Muscle of leg (tissue), 11 donors: ENCODE data around the gene SH3RF1. TPM values are rescaled to one million over a fixed set of nuclear protein-coding genes. Genes with fewer than 3 reads are reported as not detected.

Source experiments
- DNase-seq: peaks from one replicate; pipeline ENCODE4 v3.0.0; 2013
- H3K27ac ChIP-seq: one replicate; pipeline ENCODE4 v1.5.1; 2013; ENCODE audit warnings: mild to moderate bottlenecking, low read length, control low read depth
- H3K27me3 ChIP-seq: one replicate; pipeline ENCODE4 v1.6.1; 2013; ENCODE audit warnings: low read length; ENCODE audit not compliant: control insufficient read depth, insufficient read depth
- H3K36me3 ChIP-seq: one replicate; pipeline ENCODE4 v1.6.1; 2013; ENCODE audit warnings: low read length; ENCODE audit not compliant: control insufficient read depth, insufficient read depth
- H3K4me1 ChIP-seq: one replicate; pipeline ENCODE4 v1.6.1; 2013; ENCODE audit warnings: low read length; ENCODE audit not compliant: control insufficient read depth, insufficient read depth
- H3K4me3 ChIP-seq: one replicate; pipeline ENCODE4 v1.5.1; 2013; ENCODE audit warnings: low read length, control low read depth
- H3K9me3 ChIP-seq: replicated peaks from 2 replicates; pipeline ENCODE4 v1.6.1; 2013; ENCODE audit warnings: low read depth, low read length; ENCODE audit not compliant: control insufficient read depth
- WGBS: methylation state at CpG from one replicate; pipeline ENCODE4 v1.1.5; 2013; ENCODE audit warnings: missing lambda C conversion rate; ENCODE audit not compliant: insufficient coverage; 5-methylcytosine and 5-hydroxymethylcytosine counted together
- polyA plus RNA-seq, 8 donors: library from polyadenylated mRNA; unstranded; fragments of 120-200 nt; gene quantifications; one replicate each; pipeline versions ENCODE4 v1.2.1 to v1.2.3, GENCODE V29; 2013; ENCODE audit warnings: inconsistent platforms in 1 of 8, low replicate concordance in 1 of 8; ENCODE audit not compliant: insufficient read length in 8 of 8, insufficient read depth in 1 of 8
- total RNA-seq: library from RNA; stranded (reverse); fragments of 120-200 nt; gene quantifications from one replicate; pipeline ENCODE4 v1.2.4, GENCODE V29; 2013

Gene SH3RF1
- total and polyA plus RNA-seq, 9 donors: 10.7 to 19.4 (median 16.3) TPM

DNA sequence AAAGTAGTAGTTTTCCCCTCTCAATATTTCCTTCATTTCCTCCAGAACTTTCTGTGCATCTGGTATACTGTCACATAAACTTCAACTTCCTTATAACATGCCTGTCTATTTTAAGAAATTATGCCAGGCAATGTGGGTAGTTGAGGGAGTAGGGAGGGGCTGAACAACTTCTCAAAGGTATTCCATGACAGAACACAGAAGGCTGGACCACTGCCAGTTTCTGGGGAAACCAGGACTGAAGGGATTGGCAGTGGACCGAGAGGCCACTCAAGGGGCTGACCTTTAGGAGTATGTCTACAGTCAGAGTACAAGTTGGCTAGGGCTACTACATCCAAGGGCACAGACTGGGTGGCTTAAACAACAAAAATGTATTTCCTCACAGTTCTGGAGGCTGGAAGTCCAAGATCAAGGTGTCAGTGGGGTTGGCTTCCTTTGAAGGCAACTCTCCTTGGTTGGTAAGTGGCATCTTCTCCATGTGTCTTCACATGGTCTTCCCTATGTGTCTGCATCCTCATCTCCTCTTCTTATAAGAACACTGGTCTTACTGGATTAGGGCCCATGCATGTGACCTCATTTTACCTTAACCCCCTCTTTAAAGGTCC lies 6.9 kb downstream of the SH3RF1 start:
- Histone ChIP-seq H3K9me3 (no peaks in the 10 kb centered on the region), H3K36me3 (peaks cover 21% of the 10 kb centered on the region), H3K27ac (no peak overlapping the region), H3K4me3 (no peak overlapping the region), H3K27me3 (no peaks in the 10 kb centered on the region), H3K4me1 (peaks cover 15% of the 10 kb centered on the region)
- 100% methylated on average over 1 of the region's 1 CpG for WGBS
- DNase-seq: no peak

DNA sequence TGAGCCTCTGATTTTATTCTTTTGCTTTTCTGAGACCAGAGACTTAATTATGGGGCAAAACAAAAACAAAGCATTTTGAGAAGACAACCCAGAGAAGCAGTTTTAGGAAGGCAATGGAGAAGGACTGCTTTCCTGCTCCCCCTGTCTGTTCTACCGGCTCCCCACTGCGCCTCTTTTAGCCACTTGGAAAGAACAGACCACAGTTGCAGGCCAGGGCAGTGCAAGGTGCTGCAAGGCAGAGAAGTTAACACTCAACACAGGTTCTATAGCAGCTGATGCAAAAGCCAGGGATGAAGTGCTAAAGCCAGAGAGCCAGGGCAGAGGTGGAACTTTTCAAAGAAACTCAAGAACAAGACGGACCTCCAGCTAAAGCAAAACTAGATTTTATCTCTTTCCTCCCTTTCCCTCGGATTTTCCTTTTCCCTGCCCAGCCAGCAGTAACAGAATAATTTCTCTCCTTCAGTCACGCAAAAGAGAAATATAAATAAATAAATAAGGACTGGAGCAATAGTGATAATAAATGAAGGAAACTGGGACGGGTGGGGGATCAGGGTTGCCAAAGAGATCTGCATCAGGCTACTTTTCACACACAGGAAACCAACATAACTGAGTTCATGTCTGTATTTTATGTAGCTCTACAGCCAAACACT lies 10.4 kb downstream of the SH3RF1 start:
- H3K27me3 ChIP-seq: no peaks in the 10 kb centered on the region
- peaks cover 21% of the 10 kb centered on the region for H3K36me3 ChIP-seq
- no peak overlapping the region for H3K27ac ChIP-seq
- DNase-seq: no peak
- peaks cover 16% of the 10 kb centered on the region for H3K4me1 ChIP-seq
- no peak overlapping the region for H3K4me3 ChIP-seq
- 50% methylated on average over 2 of the region's 6 CpGs for WGBS
- H3K9me3 ChIP-seq: no peaks in the 10 kb centered on the region

DNA sequence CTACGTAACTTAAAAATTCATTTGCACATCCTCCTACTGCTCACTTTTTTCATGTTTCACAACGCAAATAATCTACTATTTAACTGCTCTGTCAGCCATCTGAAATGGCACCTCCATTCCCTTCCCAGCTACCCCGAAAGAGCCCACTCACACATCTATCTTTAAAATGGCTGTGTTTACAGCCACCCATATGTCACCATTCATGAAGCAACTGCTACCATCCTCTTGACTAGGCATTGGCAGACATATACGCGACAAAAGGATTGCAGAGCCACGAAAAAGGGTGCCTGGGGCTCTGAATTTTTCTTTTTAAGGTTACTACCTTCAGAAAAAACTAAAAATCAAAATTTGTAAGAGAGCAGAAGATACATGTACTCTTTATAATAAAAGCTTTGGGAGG lies 11.5 kb downstream of the SH3RF1 start:
- peaks cover 19% of the 10 kb centered on the region for H3K4me1 ChIP-seq
- no peaks in the 10 kb centered on the region for H3K27me3 ChIP-seq
- H3K9me3 ChIP-seq: no peaks in the 10 kb centered on the region
- WGBS: 82% methylated on average over 3 of the region's 6 CpGs
- no peak overlapping the region for H3K4me3 ChIP-seq
- H3K27ac ChIP-seq: no peak overlapping the region
- peaks cover 15% of the 10 kb centered on the region for H3K36me3 ChIP-seq
- DNase-seq: no peak

DNA sequence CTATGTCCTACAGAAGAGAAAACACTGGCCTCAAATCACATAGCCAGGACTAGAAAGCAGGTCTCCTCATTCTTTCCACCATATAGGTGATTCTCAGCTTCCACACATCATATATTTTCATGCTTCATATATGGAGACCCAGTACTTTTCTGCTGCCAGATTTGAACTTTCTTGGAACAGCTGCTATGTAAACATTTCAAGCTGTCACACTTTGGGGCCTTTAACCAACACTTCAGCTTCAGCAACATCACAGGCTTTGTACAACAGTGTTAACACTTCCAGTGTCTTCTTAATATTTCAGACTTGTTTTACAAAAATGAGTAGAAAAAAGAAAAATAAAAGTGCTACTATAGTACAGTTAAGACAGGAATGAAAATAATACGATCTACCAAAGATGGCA lies 12.6 kb downstream of the SH3RF1 start:
- Histone ChIP-seq H3K27ac (no peak overlapping the region), H3K4me1 (peaks cover 17% of the 10 kb centered on the region), H3K36me3 (peaks cover 4% of the 10 kb centered on the region), H3K9me3 (no peaks in the 10 kb centered on the region), H3K27me3 (no peaks in the 10 kb centered on the region), H3K4me3 (no peak overlapping the region)
- WGBS: no CpG with 5 or more reads among the region's 1 CpG
- no peak for DNase-seq

DNA sequence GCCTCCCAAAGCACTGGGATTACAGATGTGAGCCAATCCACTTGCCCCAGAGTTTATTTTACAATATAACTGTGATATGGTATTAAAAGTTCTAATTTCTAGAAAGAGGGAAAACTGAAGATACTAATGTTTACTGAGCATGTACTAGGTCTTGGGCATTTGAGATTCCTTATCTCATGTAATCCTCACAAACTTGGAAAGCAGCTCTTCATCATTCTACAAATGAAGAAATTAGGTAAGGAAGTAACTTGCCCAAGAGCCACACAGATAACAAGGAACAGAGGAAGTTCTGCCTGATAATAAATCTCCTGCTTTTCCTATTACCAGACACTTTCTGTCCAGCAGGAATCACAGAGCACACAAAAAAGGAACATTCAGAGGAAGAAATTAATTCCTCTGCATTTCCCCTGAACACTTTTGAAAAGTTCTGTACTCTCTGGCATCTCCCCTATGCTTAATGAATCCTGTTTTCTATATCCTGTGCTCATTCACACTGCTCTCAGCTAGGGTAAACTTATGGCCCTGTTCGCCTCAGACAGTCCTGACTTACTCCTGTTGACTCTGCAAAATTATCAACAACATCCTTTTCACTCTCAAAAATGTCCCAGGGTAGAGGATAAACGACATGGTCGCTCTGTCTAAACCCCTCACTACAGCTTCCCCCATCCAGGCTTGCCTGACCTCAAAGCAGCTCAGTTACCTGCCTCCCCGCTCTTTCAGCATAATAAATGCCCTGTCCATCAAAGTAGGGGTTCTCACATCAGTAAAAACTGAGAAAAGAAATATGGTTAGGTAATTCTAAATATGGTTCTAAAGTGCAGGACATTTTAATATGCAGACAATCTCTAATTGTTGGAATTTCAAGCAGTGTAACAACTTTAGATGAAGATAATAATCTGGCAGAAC lies 13.6 kb downstream of the SH3RF1 start:
- H3K27ac ChIP-seq: no peak overlapping the region
- H3K36me3 ChIP-seq: no peaks in the 10 kb centered on the region
- H3K4me3 ChIP-seq: no peak overlapping the region
- 47% methylated on average over 3 of the region's 4 CpGs for WGBS
- H3K9me3 ChIP-seq: no peaks in the 10 kb centered on the region
- H3K27me3 ChIP-seq: no peaks in the 10 kb centered on the region
- peaks cover 17% of the 10 kb centered on the region for H3K4me1 ChIP-seq
- DNase-seq: no peak

DNA sequence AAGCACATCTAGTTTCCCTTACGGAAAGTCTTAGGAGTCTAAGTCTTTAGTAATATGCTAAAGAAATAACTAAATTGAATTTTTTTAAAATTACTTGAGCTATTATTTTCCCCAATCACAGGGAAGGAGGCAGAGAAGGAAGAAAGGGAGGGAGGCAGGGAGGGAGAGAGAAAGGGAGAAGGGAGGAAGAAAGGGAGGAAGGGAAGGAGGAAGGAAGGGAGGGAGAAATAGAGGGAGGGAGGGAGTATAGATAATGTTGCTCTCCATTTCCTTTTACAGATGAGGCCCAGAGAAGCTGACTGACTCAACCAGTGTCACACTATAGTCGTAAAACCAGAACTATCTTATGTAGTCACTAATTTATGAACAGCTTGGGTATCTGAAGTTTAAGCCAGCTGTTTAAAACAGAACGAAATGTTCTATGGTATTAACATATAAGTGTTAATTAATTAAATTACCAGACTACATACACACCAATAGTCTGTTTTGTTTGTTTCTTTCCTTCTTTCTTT lies 14.6 kb downstream of the SH3RF1 start:
- Histone ChIP-seq H3K27ac (no peak overlapping the region), H3K4me1 (peaks cover 17% of the 10 kb centered on the region)
- no CpG with 5 or more reads among the region's 3 CpGs for WGBS

DNA sequence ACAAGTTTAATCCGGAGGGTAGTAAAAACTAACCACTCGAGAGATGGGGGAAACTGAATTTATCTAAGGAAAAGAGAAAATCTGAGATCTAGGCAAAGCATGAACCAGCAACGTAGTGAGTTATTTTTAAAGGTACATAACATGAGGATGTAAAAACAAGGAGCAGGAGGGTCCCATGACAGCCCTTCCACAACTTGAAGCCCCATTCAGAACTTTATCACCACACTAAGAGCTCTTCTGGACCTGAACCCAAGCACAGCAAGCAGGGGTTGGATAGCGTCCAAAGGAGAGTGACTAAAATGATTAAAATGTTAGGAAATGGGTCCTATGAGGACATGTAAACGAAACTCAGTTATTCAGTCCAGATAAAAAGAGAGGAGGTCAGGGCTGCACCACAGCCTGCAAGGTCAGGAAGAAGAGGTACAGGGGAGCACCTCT lies 16.2 kb downstream of the SH3RF1 start:
- Histone ChIP-seq H3K27me3 (no peaks in the 10 kb centered on the region), H3K27ac (no peak overlapping the region), H3K4me1 (peaks cover 13% of the 10 kb centered on the region), H3K9me3 (no peaks in the 10 kb centered on the region), H3K36me3 (no peaks in the 10 kb centered on the region), H3K4me3 (no peak overlapping the region)
- DNase-seq: peak; percentile 58
- 28% methylated on average over 2 of the region's 5 CpGs for WGBS

More for the DNA sequence above, 14.6 kb downstream of the SH3RF1 start:
- no peaks in the 10 kb centered on the region for H3K9me3 ChIP-seq
- no peak overlapping the region for H3K4me3 ChIP-seq
- DNase-seq: no peak
- H3K27me3 ChIP-seq: no peaks in the 10 kb centered on the region
- no peaks in the 10 kb centered on the region for H3K36me3 ChIP-seq

DNA sequence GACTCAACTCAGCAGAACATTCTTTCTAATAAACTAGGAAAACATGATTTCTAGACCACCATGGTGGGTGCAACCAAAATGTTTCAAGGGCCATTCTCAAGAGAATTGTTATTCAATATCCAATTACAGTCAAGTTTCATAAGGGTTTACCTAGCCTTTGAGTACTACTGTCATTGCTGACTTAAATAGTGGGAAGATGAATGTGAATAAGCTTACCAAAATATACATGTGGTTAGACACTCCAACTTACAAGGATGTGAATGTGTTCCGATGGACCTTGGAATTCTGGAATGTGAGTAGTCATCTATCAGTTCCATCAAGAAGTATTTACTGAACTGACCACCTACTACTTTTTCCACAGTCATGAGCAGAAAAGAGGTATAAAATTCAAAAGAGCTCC lies 16.9 kb downstream of the SH3RF1 start:
- no CpG with 5 or more reads among the region's 1 CpG for WGBS
- no peak for DNase-seq
- Histone ChIP-seq H3K9me3 (no peaks in the 10 kb centered on the region), H3K27ac (no peak overlapping the region), H3K4me1 (peaks cover 10% of the 10 kb centered on the region), H3K36me3 (no peaks in the 10 kb centered on the region), H3K4me3 (no peak overlapping the region), H3K27me3 (no peaks in the 10 kb centered on the region)

DNA sequence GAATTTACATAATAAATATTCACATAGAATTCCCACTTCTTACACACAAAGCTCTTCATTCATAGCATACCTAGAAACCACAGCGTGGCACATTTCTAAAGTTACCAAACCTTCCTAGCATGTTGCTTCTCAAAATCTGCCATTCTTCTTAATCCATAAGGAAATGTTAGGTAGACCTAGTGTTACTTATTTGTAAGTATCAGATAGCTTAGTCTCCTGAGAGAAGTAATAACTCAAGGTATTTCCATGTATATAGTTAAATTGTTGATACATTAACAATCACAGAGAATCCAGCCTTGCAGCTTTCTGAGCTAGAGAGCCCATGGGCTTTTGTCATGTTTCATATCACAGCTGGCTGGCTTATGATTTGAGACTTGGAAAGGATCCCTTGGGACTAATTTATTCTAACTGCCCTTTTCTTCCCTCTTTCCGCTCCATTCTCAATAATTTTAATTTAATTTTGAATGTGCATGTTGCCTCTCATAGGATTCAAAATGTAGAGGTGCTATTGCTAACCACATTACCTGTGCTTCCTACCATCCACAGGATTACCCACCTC lies 17.6 kb downstream of the SH3RF1 start:
- Histone ChIP-seq H3K4me3 (no peak overlapping the region), H3K9me3 (no peaks in the 10 kb centered on the region), H3K36me3 (no peaks in the 10 kb centered on the region), H3K4me1 (peaks cover 10% of the 10 kb centered on the region), H3K27ac (no peak overlapping the region), H3K27me3 (no peaks in the 10 kb centered on the region)
- no peak for DNase-seq
- WGBS: no CpG with 5 or more reads among the region's 2 CpGs
